ENCODE data around the gene VSIG2. TPM values are rescaled to one million over a fixed set of nuclear protein-coding genes. Genes with fewer than 3 reads are reported as not detected.

The VSIG2 gene
- total and polyA plus RNA-seq, 2 experiments from 2014 or later = 22.9 to 34.3 TPM

- no peaks in the 10 kb centered on the region for H3K36me3 ChIP-seq (replicated peaks; ENCODE audit: insufficient read depth, low read depth)
- H3K79me2 ChIP-seq = no peaks in the 10 kb centered on the region
- no peaks in the 10 kb centered on the region for H3K9me2 ChIP-seq (replicated peaks; ENCODE audit: insufficient read depth)
- WGBS (ENCODE audit: low lambda C conversion rate, missing lambda C conversion rate) = 96% methylated on average over 2 of the region's 2 CpGs
- H3K4me3 ChIP-seq = no peak overlapping the region
- TF ChIP-seq EZH2phosphoT487 (IDR thresholded peaks at IDR 0.05; ENCODE audit: low read depth, severe bottlenecking, unreplicated experiment) (no peak), EZH2 (IDR thresholded peaks at IDR 0.05; ENCODE audit: borderline replicate concordance) (no peak), CTCF (IDR thresholded peaks at IDR 0.05; ENCODE audit: poor library complexity) (no peak)
- peaks cover 16% of the 10 kb centered on the region for H3K27me3 ChIP-seq
- H4K20me1 ChIP-seq (ENCODE audit: insufficient read depth, poor library complexity, severe bottlenecking) = peaks cover 21% of the 10 kb centered on the region
- H3K4me2 ChIP-seq = no peak overlapping the region
- H2AFZ ChIP-seq = no peak overlapping the region
- peaks cover 16% of the 10 kb centered on the region for H3K4me1 ChIP-seq (ENCODE audit: insufficient read depth)
- no peaks in the 10 kb centered on the region for H3K9me3 ChIP-seq (ENCODE audit: low read depth)
- H3K27ac ChIP-seq = no peak overlapping the region
- no peak for DNase-seq (ENCODE audit: low spot score)
These were observed 14.1 kb upstream of the VSIG2 start for GRCh38 chr11:124766156-124766555.

- Histone ChIP-seq H3K4me1 (ENCODE audit: insufficient read depth) (peaks cover 30% of the 10 kb centered on the region), H3K4me3 (peak overlapping the region; percentile 64), H3K27me3 (peaks cover 42% of the 10 kb centered on the region), H3K9me3 (ENCODE audit: low read depth) (no peaks in the 10 kb centered on the region), H3K79me2 (no peaks in the 10 kb centered on the region), H3K36me3 (replicated peaks; ENCODE audit: insufficient read depth, low read depth) (no peaks in the 10 kb centered on the region), H3K27ac (no peak overlapping the region), H3K4me2 (peak overlapping the region; percentile 100), H2AFZ (peak overlapping the region; percentile 35), H3K9me2 (replicated peaks; ENCODE audit: insufficient read depth) (no peaks in the 10 kb centered on the region), H4K20me1 (ENCODE audit: insufficient read depth, poor library complexity, severe bottlenecking) (peaks cover 28% of the 10 kb centered on the region)
- 5% methylated on average over 19 of the region's 21 CpGs for WGBS (ENCODE audit: low lambda C conversion rate, missing lambda C conversion rate)
- TF ChIP-seq EZH2 (IDR thresholded peaks at IDR 0.05; ENCODE audit: borderline replicate concordance) (no peak), CTCF (IDR thresholded peaks at IDR 0.05; ENCODE audit: poor library complexity) (peak; percentile 77), EZH2phosphoT487 (IDR thresholded peaks at IDR 0.05; ENCODE audit: low read depth, severe bottlenecking, unreplicated experiment) (no peak)
- peak; percentile 88 for DNase-seq (ENCODE audit: low spot score)
These were observed 11.3 kb upstream of the VSIG2 start for GRCh38 chr11:124763156-124763947.

DNA sequence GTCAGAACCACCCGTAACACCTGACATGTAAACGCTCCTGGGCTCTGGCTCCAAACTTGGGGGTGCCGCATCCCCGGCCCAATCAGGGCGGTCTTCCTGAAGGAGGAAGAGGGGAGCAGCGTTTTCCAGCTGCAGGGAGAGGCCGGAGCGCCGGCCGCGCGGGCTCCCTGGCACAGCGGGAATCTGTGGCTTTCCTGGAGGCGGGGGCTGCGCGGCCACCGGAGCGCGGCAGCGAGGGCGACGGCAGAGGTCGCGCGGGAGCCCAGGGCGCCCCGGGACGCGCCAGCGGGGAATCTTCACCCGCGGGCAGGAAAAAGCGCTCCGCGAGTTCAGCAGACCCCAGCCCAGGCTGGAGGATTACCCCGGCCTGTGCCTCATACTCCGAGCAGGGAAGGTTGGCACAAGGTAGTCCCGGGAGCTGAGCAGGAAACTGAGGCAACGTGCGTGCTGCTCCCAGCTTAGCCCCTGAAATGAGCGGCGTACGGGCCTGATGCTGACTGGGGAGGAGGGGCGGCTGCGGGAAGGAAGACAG, 10.6 kb upstream of the VSIG2 start:
- Histone ChIP-seq H3K9me2 (replicated peaks; ENCODE audit: insufficient read depth) (no peaks in the 10 kb centered on the region), H3K27ac (no peak overlapping the region), H3K4me3 (peak overlapping the region; percentile 64), H2AFZ (peak overlapping the region; percentile 35), H3K4me2 (peak overlapping the region; percentile 100), H3K36me3 (replicated peaks; ENCODE audit: insufficient read depth, low read depth) (no peaks in the 10 kb centered on the region), H3K79me2 (no peaks in the 10 kb centered on the region), H3K27me3 (peaks cover 48% of the 10 kb centered on the region), H3K4me1 (ENCODE audit: insufficient read depth) (peaks cover 30% of the 10 kb centered on the region), H3K9me3 (ENCODE audit: low read depth) (no peaks in the 10 kb centered on the region), H4K20me1 (ENCODE audit: insufficient read depth, poor library complexity, severe bottlenecking) (peaks cover 28% of the 10 kb centered on the region)
- TF ChIP-seq EZH2phosphoT487 (IDR thresholded peaks at IDR 0.05; ENCODE audit: low read depth, severe bottlenecking, unreplicated experiment) (no peak), EZH2 (IDR thresholded peaks at IDR 0.05; ENCODE audit: borderline replicate concordance) (peak; percentile 68)
- no peak for DNase-seq (ENCODE audit: low spot score)
- WGBS (ENCODE audit: low lambda C conversion rate, missing lambda C conversion rate) = 3% methylated on average over 44 of the region's 45 CpGs

- Histone ChIP-seq H3K27me3 (peaks cover 51% of the 10 kb centered on the region), H2AFZ (peak within 1 kb of the TSS; percentile 35), H3K4me3 (peak within 1 kb of the TSS; percentile 64), H3K36me3 (replicated peaks; ENCODE audit: insufficient read depth, low read depth) (no peaks in the 10 kb centered on the region), H3K4me2 (peak within 1 kb of the TSS; percentile 100), H3K9me3 (ENCODE audit: low read depth) (no peaks in the 10 kb centered on the region), H4K20me1 (ENCODE audit: insufficient read depth, poor library complexity, severe bottlenecking) (peaks cover 28% of the 10 kb centered on the region), H3K27ac (no peak within 1 kb of the TSS), H3K79me2 (no peaks in the 10 kb centered on the region), H3K4me1 (ENCODE audit: insufficient read depth) (peaks cover 30% of the 10 kb centered on the region), H3K9me2 (replicated peaks; ENCODE audit: insufficient read depth) (no peaks in the 10 kb centered on the region)
- peak; percentile 72 for TF ChIP-seq EZH2phosphoT487 (IDR thresholded peaks at IDR 0.05; ENCODE audit: low read depth, severe bottlenecking, unreplicated experiment)
- no peak for TF ChIP-seq EZH2 (IDR thresholded peaks at IDR 0.05; ENCODE audit: borderline replicate concordance)
- WGBS (ENCODE audit: low lambda C conversion rate, missing lambda C conversion rate) = 1% methylated on average over 25 of the region's 55 CpGs
- peak; percentile 62 for DNase-seq (ENCODE audit: low spot score)
These were observed 10.1 kb upstream of the VSIG2 start, which contains the start of gene ESAM for GRCh38 chr11:124762105-124762623. Gene ESAM, minus strand, starts transcription at chr11:124762290. Its CDS starts 136 bp downstream, at chr11:124762154.

Data from hepatocyte (in vitro differentiated cells).